ENCODE data around the gene UNC93A. TPM values are rescaled to one million over a fixed set of nuclear protein-coding genes. Genes with fewer than 3 reads are reported as not detected.

The UNC93A gene
- total and polyA plus RNA-seq, 9 of the 15 experiments (the other 6 are each of a cell fraction or from before 2014, with no cell fraction given), result not detected

Other genes starting within 250 kb of the UNC93A start
- gene CCR6, start 168.2 kb upstream of the UNC93A start, total RNA-seq (2014; rRNA removed), result not detected in 2 replicates
- not detected in 2 replicates for gene CCR6, start 168.2 kb upstream of the UNC93A start, total RNA-seq (2014; rRNA removed; fragmentation: Illumina TruSeq; extraction: Trizol)
- gene CCR6, start 168.2 kb upstream of the UNC93A start, total RNA-seq (2015; rRNA removed; fragmentation: Illumina TruSeq; extraction: Trizol), result not detected in 2 replicates
- not detected in 2 replicates for gene CCR6, start 168.2 kb upstream of the UNC93A start, total RNA-seq (2021)
- not detected in 2 replicates for gene CCR6, start 168.2 kb upstream of the UNC93A start, polyA plus RNA-seq (2011; rRNA removed)
- not detected in 2 replicates for gene CCR6, start 168.2 kb upstream of the UNC93A start, polyA plus RNA-seq (2014; fragmentation: Illumina TruSeq; extraction: Trizol)
- gene CCR6, start 168.2 kb upstream of the UNC93A start, polyA plus RNA-seq (2014; fragmentation: Nextera tagmentation; extraction: Ambion mirVana), result not detected
- gene CCR6, start 168.2 kb upstream of the UNC93A start, polyA plus RNA-seq (2014; rRNA removed), result not detected in 2 replicates
- not detected in 2 replicates for gene GPR31, start 133.3 kb upstream of the UNC93A start, total RNA-seq (2014; rRNA removed)
- gene GPR31, start 133.3 kb upstream of the UNC93A start, total RNA-seq (2014; rRNA removed; fragmentation: Illumina TruSeq; extraction: Trizol), result not detected in 2 replicates
- not detected in 2 replicates for gene GPR31, start 133.3 kb upstream of the UNC93A start, total RNA-seq (2015; rRNA removed; fragmentation: Illumina TruSeq; extraction: Trizol)
- gene GPR31, start 133.3 kb upstream of the UNC93A start, total RNA-seq (2021), result not detected in 2 replicates
- gene GPR31, start 133.3 kb upstream of the UNC93A start, polyA plus RNA-seq (2011; rRNA removed), result not detected in 2 replicates
- gene GPR31, start 133.3 kb upstream of the UNC93A start, polyA plus RNA-seq (2014; fragmentation: Illumina TruSeq; extraction: Trizol), result not detected in 2 replicates
- gene GPR31, start 133.3 kb upstream of the UNC93A start, polyA plus RNA-seq (2014; fragmentation: Nextera tagmentation; extraction: Ambion mirVana), result not detected
- not detected in 2 replicates for gene GPR31, start 133.3 kb upstream of the UNC93A start, polyA plus RNA-seq (2014; rRNA removed)
- not detected in 2 replicates for gene TTLL2, start 33.8 kb downstream of the UNC93A start, total RNA-seq (2014; rRNA removed)
- gene TTLL2, start 33.8 kb downstream of the UNC93A start, total RNA-seq (2014; rRNA removed; fragmentation: Illumina TruSeq; extraction: Trizol), result not detected in 2 replicates
- not detected in 2 replicates for gene TTLL2, start 33.8 kb downstream of the UNC93A start, total RNA-seq (2015; rRNA removed; fragmentation: Illumina TruSeq; extraction: Trizol)
- gene TTLL2, start 33.8 kb downstream of the UNC93A start, total RNA-seq (2021), result not detected in 2 replicates
- gene TTLL2, start 33.8 kb downstream of the UNC93A start, polyA plus RNA-seq (2011; rRNA removed), result not detected in 2 replicates
- gene TTLL2, start 33.8 kb downstream of the UNC93A start, polyA plus RNA-seq (2014; fragmentation: Illumina TruSeq; extraction: Trizol), result not detected in 2 replicates
- not detected for gene TTLL2, start 33.8 kb downstream of the UNC93A start, polyA plus RNA-seq (2014; fragmentation: Nextera tagmentation; extraction: Ambion mirVana)
- gene TTLL2, start 33.8 kb downstream of the UNC93A start, polyA plus RNA-seq (2014; rRNA removed), result not detected in 2 replicates